Colon (tissue), 2 donors: ENCODE data around the gene CD36.
A peak's percentile ranks its signal among the peaks of the same experiment; 100 is the strongest.
"Not testable (repeated sequence)": the region's sequence is repeated elsewhere in the genome, so short reads cannot be mapped to it uniquely, and the experiment has no call there.

Source experiments
- FAIRE-seq: peaks from 2 replicates; lab custom pipeline; 2012; peaks lifted over from hg19 to GRCh38; lab: Jason Lieb, UNC
- donor health status: control.
- donor health status: control.

CD36 gene

DNA sequence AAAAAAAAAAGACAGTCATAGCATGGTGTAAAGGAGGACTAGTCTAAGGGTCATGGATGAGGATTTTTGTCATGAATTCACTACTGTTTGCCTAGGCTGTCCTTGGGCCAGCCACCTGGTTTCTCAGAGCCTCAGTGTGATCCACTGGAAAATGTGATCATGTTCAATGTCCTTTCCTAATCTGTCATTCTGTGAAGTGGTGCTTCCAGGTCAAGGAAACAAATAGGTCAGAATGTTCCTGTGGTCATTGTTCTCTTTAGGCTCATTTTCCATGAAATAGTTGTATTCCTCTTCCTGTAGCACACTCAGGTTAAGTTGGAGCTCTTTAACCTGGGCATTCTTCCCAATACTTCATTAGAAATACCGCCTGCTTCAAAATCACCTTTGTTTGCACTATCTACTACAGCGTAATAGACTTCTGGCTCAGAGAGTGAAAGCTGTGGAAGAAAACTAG lies 16.5 kb downstream of the CD36 start:
- FAIRE-seq: no peak

DNA sequence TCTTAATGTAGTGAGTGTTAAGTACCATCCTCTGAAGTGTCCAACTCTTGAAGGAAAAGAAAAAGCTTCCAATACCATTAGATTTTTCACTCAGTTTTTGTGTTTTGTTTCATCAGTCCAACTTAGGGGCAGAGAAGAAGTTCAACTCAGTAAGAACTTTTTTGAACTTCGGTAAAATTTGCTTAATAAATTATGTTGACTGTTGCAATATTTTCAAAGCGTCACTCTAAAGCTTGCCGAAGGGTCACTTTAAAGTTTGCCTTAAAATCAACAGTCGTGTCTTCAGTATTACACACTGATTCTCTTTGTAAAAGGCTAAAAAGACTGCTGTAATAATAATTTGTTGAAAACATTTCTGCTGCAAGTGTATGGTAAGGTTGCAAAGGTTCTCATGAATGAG lies 17.6 kb downstream of the CD36 start:
- FAIRE-seq: no peak

DNA sequence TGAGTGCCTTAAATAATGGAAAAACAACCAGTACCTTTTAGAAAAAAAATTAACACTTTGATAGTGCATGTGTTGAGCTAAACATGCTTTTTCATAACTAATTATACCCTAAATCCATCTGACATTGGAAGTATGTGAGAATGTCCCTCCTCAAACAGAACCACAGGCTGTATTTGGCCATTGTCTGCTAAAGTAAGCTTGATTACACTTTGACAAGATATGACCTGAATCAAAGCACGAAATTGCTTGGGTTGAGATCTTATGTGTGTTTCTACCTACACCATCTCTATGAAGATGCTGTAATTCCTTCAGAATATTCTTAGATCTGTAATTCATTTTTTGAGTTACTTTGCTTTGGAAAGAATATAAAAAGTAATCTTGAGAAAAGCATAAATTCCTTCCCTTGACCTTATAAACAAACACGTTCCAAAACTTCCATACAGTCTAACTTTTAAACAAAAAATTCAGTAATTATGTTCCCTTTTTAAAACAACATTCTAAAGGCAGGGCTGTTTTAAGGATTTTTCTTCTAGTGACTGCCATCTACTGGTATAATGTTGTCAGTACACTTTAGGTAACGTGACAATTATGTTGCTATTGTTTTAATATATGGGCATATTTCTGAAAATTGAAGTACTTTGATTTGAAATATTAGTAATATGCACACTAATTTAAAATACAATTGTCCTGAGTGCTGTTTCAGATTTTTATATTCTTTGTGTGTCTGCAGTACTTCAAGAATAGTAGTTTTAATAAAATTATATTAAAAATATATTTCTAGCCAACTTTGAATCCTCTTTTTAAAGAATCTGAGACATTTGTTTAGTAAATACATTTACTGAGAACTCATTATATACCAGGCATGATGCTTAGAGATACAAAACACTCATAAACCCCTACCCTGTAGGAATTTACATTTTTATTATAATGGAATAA lies 20.9 kb downstream of the CD36 start:
- FAIRE-seq: peak; percentile 80

DNA sequence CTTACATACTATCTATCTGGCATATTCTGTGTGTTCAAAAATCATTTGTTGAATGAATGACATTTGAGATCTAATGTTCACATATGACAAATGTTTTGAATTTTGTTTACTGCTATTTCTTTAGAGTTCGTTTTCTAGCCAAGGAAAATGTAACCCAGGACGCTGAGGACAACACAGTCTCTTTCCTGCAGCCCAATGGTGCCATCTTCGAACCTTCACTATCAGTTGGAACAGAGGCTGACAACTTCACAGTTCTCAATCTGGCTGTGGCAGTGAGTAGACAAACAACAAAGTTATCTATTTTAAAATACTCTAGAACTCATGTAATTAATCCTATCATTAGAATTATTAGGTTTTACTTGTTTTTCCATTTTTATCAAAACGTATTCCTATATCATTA lies 22.5 kb downstream of the CD36 start:
- no peak for FAIRE-seq

DNA sequence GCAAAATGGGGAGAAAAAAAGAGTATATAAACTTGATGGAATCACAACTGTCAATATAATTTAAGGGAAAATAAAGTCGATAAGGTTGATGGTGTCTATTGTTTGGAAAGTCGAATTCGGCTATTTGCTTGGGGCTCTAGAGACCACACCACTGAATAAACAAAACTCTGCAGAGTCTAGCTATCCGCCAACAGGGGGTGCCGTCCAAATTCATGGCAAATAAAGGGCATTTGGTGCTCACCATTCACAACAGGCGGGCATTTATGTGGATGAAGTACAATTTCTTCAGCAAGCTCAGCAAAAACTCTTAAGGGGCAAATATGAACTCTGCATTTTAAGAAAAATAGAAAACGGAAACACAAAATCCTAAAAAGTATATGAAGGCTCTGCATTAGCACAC lies 23.3 kb downstream of the CD36 start:
- FAIRE-seq: no peak

DNA sequence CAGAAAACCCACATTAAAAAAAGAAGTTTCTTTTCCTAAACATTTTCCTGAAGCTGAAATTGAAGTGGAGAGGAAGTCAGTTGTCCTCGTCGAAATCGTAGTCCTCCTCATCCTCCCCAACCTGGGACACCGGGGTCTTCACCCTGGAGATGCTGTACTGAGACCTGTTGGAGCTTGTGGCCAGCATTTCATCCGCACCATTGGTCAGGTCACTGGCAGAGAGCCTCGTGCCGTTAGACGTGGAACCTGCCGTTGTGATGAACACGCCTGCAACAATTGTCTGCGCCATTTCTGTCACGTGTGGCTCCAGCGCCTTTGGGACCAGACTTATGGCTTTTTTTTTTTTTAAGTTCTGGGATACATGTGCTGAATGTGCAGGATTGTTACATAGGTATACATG lies 23.8 kb downstream of the CD36 start:
- FAIRE-seq: no peak

DNA sequence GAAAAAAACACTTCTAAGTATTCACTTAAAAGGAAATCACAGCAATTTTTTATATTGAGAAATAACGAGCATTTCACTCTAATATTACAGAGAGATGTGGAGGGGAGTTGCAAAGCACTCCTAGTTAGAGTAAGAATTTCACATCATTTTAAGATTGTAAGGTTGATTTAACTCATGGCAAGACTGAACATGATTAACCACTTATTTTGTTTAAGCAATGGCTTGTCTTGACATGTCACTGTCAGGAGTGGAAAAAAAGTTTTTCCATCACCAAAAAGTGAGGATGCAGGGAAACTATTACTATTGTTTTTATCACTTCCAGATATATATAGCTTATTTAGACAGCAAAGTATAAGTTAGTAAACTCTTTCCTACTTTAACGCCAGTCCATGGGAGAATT lies 27.1 kb downstream of the CD36 start:
- FAIRE-seq: no peak

DNA sequence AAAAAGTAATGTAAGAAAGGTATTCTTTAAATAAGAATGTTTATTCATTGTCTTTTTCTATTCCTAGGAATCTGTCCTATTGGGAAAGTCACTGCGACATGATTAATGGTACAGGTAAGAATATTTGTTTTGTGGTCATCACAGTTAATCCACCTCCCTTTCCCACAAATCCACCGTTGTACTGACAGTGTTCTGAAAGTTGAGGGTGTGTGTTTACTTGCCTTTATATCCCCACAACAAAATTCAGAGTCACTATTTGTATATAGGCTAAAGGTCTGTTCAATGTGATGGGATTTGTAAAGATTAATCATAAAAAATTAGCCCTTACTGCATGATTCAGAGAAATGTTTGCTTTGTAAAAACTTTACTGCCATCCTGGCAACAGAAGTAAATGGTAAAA lies 27.9 kb downstream of the CD36 start:
- FAIRE-seq: no peak

DNA sequence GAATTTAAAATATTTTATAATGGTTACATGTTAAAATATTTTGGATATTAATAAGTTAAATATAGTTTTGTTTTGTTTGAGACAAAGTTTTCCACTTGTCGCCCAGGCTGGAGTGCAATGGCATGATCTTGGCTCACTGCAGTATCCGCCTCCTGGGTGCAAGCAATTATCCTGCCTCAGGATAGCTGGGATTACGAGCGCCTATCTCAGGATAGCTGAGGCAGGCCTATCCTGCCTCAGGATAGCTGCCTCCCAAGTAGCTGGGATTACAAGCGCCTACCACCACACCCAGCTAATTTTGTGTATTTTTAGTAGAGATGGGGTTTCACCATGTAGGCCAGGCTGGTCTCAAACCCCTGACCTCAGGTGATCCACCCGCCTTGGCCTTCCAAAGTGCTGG lies 30.9 kb downstream of the CD36 start:
- not testable (repeated sequence) for FAIRE-seq

DNA sequence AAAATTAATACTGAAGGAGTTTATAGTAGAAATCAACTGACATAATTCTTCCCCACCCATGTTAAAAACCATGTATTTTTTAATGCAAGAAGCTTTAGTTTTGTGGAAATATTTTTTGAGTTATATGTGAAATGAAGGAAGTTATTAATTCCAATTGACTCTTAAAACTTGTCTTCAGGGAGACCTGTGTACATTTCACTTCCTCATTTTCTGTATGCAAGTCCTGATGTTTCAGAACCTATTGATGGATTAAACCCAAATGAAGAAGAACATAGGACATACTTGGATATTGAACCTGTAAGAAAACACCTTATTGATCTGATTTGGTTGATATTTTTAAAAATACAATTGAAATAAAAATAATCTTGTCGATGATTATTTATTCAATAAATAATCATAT lies 33.3 kb downstream of the CD36 start:
- peak; percentile 28 for FAIRE-seq

DNA sequence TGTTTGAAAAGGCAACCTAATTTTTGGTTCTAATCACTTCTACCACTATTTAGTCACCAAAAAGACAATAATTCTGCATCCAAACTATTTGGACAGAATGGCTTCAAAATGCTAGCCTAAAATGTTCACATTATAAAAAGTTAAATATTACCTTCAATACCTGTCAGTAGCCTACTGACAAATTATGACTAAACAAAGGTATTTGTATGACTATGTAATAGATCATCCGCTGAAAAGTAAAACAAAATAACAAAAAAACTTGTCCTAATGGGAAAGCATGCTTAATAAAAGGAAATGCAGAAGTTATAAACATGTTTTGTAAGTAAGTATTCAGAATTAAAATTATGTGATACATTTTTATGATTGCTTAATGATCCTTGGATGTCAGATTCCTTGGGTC lies 36.6 kb downstream of the CD36 start:
- no peak for FAIRE-seq

DNA sequence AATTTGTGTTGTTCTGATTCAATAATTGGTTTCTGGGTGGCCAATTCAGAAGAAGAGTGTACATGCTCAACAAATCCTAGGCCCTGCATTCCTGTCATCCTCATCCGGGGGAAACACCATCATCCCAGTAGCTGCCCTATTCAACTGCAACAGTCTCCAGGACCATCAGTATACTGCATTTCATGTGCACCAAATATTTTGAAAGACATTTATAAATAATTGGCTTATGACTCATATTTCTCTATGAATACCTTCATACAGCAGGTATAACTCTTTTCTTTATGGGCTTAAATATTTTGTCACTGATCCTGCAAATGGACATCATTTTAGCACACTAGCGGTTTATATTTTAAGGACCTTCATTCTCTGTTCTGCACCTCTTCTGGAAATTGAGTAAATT lies 38.0 kb downstream of the CD36 start:
- FAIRE-seq: no peak

DNA sequence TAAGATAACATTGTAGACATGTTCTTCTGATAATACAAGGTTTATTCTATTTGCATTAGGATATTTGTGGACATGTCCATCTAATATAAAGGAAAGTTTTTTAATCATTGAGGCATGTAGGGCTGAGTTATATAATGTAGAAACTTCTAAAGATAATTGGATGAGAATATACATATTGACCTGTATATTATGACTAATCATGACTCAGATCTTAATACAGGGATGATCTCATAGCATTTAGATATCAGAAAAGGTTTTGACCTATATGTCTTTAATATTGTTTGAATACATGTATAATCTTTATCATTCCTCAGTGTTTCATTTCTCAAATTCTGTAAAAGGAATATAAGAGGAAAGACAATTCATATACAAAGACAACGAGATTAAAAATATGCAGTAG lies 39.2 kb downstream of the CD36 start:
- no peak for FAIRE-seq

DNA sequence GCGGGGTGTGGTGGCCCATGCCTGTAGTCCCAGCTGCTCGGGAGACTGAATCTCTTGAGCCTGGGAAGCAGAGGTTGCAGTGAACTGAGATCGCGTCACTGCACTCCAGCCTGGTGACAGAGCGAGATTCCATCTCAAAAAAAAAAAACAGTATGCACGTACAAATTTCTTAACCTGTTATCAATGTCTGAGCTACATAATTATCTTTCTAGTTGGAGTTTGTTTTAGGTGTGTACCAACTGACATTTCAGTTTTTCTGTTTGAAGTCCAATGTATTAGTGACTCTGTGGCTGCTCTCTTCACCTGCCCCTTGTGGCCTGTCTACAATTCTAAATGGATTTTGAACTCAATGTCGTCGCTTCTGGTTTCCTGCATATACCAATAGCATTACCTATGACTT lies 40.3 kb downstream of the CD36 start:
- no peak for FAIRE-seq

DNA sequence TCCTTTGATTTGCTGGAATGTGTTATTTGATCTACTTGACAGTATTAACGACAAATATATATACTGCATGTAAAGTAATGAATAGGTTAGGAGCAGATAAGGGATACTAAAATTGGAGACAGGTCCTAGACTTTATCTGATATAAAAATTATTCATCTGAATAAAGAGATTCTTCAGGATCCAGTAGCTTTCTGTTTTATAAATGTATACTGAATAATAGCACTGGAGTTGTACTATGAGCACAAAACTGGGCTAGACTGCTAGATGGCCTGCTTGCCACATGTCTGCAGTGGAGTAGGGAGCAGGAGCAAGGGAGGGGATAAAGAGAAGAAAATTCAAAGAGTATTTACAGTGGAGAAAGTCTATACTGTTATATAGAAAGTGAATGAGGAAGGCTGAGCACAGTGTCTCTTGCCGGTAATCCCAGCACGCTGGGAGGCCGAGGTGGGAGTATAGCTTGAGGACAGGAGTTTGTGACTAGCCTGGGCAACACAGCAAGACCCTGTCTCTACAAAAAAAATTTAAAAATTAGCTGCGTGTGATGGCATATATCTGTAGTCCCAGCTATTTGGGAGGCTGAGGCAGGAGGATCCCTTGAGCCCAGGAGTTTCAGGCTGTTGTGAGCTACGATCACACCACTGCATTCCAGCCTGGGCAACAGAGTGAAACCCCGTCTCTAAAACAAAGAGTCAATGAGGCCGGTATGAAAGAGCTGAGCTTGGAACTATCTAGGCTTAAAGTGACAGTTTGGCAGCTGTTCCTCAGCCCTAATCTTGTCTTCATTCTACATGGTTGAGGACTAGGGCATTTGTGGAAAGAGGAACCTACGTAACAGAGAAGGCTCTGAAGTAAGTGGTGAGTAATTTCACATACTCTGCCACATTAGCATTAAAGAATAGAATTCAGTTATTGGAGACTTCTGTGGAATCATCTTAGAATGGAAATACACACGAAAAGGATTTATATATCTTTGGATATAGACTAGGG lies 41.8 kb downstream of the CD36 start:
- FAIRE-seq: no peak

DNA sequence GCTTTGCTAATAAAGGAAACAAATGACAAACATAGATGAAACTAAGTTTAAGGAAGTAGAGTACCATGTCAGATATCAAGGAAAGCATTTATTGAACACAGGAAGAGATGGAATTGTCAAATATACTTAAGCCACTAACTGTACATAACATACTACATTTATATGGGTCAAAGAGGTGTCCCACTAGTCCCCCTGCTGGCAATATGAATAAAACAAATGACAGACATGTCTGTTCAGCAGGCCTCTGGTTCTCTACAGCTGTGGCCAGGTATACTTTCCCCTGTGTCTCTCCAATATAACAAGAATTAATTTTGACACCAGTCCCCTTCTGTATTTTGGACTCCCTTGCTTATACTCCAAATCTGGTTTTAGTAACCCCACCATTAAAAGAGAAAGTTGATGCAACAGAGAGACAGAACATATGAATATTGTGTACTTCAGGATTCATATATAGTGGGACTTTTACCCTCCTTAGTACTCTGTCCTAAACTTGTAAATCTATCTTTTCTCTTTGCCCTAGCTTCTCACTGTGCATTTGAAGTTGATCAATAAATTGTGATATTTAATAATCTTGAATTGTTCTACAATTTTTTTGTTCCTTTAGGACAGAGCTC lies 42.9 kb downstream of the CD36 start:
- FAIRE-seq: no peak

DNA sequence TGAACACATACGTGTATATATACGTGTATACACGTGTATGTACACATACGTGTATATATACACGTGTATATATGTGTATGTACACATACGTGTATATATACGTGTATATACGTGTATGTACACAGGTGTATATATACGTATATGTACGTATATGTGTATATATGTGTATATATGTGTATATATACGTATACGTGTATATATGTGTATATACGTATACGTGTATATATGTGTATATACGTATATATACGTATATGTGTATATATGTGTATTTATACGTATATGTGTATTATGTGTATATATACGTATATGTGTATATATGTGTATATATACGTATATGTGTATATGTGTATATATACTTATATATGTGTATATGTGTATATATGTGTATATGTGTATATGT lies 44.3 kb downstream of the CD36 start:
- no peak for FAIRE-seq

DNA sequence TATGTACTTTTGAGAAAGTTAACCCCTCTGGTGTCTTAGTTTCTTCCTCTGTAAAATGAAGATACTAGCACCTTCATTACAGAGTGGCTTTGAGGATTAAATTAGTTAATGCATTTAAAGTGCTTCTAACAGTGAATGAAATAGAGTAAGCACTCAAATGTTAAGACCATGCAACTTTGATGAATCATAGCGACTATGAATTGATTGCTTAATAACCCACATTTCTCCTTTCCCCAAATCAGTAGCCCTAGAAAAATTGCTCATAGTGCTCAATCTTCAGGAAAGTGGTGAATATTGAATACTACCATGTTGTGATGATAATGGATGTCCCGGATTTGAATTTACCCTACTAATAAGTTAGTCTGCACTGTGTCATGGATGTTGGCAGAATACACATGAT lies 48.1 kb downstream of the CD36 start:
- FAIRE-seq: no peak

DNA sequence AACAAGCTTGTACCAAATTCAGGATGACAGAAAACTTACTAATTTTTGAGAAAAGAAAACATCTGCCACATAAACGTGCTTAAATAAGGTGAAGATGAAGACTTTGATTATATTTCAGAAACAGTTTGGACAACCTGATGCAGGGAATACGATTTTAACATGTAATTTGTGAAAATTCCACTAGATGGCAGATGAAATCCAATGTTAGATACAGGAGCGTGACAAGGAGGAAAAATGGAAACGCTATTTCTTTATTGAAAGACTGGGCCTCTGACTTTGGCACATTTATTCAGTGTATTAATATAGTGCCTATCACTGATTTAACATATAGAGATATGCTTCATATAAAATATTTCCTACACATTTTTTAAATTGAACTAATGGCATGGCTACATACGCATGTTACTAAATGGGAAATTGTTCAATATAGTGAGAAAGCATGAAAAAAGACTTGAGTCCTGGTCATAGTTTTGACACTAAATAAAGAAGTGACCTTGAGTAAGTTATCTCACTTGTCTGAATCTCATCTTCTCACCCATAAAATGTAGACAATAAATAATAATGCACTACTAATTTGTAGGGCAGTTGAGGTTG lies 60.7 kb downstream of the CD36 start:
- FAIRE-seq: no peak

DNA sequence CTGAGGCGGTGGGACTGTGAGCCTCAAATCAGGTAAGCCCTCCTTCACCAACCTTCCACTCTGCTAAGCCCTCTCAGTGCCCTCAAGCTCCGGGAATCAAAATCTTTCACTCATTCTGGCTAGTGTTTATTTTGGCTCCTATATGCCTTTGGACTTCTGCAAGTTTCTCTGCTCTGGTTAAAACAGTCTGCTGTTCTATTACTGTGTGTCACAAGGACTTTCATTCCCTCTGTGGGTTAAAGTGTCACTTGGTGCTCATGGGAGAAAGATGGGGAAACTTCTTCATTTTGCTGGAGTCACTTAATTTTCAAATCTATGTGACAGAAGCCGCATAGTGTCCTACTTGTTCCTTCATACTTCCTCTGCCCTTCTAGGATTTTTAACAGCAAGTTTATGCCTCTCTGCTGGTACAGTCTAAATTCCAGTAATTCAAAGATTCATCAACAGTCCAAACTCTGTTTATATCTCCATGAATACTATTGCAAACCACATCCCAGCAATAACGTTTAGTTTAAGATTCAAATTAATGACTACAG lies 61.3 kb downstream of the CD36 start:
- no peak for FAIRE-seq

DNA sequence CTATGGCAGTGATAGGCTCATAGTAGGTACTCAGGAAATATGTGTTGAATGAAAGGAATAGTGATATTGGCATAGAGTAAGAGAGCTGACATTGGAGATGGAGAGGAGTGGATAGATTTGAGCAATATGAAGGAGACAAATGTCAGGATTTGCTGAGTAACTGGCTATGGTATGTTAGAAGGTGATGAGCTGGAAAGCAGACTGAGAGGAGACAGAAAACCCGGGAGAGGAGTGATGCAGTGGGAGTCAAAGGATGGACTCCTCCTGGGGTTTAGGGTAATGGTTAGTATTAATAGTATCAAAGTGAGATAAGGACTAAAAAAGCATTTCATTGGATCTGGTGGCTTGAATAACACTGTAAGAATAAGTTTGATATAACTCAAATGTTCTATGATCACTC lies 64.8 kb downstream of the CD36 start:
- no peak for FAIRE-seq
